T-helper 2 cell treated with Interferon-gamma antibody and Interleukin-4, amounts not matched to agents 100 ng/mL and 5 ng/mL, for 36 hours (primary cell): ENCODE data around the gene LPGAT1. TPM values are rescaled to one million over a fixed set of nuclear protein-coding genes. Genes with fewer than 3 reads are reported as not detected.
"Not testable (repeated sequence)": the region's sequence is repeated elsewhere in the genome, so short reads cannot be mapped to it uniquely, and the experiment has no call there.

ENCODE experiments used
- intact Hi-C: fragments of 100-400 bp; cut with micrococcal nuclease; formaldehyde crosslinking; loops from one replicate; pipeline ENCODE4 v1.15.1; 2023
- total RNA-seq: library from RNA; stranded (reverse); gene quantifications from 2 replicates; pipeline ENCODE4 v1.2.3, GENCODE V29; 2022

The LPGAT1 gene
- total RNA-seq, 1 donor from 2014 or later, result 83.6 TPM

GRCh38 chr1:211736351-211736915 lies 94.1 kb downstream of the LPGAT1 start:
- intact Hi-C loops, result no loop called here

DNA sequence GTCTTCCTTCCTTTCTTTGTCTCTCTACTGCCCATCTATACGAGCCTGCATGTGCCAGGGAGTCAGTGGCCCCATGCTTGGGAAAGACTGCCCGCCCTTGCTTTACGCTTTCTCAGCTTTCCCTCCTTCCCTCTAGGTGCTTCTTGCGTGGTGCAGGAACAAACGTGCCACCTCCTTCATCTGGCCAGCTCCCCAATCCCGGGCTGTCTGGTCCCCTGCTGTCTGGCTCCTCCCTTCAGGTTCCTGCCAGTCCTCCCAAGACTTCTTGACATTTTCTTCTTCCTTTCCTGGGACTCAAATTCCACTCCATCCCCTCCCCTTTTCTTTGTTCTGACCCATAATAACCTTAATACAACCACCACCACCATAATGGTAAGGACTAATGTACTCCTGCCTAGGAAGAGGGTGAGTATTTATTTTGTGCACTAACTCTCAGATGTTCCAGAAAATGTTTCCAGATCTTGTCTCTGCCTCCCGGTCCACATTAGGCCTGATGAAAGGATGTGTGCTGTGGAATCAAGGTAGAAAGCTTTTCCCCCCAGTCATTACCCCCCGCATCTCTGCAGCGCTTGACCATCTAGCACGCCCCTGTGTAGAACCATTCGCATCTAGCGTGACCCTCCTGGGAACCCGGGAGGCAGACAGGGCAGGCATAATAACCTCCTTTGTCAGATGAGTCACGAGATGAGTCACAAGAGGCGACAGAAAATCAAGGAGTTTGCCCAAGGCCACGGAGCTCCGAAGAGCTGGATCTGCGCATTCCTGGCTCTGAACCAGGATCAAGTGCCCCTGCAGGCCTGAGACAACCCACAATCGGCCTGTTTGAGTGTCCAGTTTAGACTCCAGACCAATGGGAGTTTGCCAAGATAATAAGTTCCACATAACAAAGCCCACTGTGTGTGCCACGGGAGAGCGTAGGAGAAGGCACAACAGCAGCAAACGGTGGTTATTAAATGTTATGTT lies 95.1 kb downstream of the LPGAT1 start:
- intact Hi-C loops, result no loop called here

- intact Hi-C loops, result no loop called here
These were observed 95.8 kb downstream of the LPGAT1 start for GRCh38 chr1:211734791-211735190.

DNA sequence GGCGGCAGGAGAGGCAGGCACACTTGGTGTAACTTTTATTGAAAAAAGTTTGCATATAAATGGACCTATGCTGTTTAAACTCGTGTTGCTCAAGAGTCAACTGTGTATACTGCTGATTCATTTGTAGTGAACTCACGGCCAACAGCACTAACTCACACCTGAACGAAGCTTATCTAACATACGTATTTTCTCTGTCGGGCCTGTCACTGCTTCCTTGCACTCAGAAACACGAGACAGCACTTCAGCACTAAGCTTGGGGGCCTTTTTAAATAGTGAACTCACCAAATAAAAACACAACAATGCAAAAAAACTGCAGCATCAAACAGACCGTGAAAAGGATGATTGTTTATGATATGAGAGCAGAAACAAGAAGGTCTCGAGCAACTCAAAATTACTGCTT lies 96.2 kb downstream of the LPGAT1 start:
- intact Hi-C loops, result no loop called here

DNA sequence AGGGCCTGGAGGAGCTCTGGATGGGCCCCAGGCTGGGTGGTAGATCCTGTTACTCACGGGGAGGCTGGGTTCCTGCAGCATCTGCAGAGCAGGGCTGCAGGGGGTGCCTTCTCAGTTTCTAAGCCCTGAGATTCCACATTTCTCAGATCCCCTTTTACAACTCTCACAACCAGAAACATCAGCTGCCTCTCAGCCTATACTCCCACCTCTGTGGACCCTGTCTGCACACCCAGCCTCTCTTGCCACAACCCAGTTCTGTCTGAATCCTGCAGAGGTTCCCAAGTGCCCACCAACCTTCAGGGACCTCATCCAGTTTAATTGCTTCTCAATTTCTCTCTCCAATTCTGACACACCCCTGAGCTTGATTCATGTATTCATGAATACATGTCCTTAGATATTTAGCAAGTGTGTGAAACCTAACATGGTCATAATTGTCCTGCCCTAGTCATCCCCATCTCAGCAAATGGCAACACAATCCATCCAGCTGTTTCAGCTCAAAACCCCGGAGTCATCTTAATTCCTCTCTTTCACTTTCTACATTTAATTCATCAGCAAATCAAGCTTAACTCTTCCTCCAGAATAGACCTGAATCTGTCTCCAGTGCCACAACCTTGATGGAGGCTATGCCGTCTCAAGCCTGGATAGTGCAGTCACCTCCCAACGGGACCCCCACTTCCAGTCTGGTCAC lies 98.1 kb downstream of the LPGAT1 start:
- intact Hi-C loops, result no loop called here

DNA sequence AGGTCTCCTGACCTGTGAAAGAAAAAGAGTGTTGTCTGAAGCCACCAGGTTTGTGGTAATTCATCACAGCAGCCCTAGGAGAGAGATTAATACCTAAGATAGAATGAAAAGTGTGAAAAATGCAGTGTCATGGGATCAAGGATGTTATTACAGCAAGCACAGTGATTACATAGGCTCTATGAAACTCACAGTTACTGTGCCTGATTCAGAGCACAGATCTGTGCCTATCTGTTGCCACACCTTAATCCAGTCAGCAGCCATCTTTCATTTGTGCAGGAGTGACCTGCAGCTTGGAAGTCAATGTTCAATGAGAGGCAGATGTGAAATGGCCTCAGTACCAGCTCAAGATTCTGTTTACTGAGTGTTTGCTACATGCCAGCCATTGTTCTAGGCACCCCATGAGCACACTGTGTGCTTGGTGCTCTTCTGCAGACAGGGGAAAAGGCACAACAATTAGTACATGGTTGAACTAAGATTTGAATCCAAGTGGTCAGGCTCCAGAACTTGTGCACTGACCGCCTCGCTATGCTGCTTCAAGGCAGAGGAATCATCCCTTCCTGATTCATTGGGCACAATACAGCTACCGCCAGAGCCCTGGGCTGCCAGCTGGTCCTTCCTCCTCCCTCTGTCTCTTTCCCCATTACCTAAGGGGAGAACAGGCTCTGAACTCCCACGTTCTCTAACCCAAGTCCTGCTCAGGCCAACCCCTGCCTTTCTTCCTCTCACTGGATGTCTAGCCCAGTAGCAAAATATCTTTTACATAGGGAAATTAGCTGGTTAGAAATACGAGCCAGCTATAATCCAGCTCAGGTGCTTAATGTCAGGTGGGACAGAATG lies 98.9 kb downstream of the LPGAT1 start:
- intact Hi-C loops, result no loop called here

GRCh38 chr1:211730347-211730746 lies 100.2 kb downstream of the LPGAT1 start:
- intact Hi-C loops, result no loop called here

GRCh38 chr1:211729238-211729637 lies 101.3 kb downstream of the LPGAT1 start:
- intact Hi-C loops, result no loop called here

DNA sequence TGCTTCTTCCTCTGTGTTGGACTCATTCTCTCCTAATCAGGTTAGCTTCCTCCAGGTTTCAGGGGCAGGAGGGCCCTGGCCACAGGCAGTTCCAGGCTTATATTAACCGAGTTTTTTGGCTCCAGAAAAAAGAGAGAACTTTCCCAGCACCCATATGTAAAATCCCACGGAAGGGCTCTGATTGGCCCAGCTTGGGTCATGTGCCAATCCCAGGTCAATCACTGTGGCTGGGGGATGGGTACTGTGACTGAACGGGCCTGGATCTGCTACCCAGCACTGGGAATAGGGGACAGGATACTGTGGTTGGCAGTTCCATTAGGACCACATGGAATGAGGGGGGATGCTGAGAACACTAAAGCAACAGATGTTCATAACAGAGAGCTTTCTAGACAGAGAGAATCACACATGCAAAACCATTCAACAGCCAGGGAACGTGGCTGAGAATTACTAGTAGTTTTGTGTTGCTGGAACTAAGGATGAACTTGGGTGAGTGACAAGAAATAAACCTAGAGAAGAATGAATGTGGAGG lies 104.0 kb downstream of the LPGAT1 start:
- intact Hi-C loops, result no loop called here

DNA sequence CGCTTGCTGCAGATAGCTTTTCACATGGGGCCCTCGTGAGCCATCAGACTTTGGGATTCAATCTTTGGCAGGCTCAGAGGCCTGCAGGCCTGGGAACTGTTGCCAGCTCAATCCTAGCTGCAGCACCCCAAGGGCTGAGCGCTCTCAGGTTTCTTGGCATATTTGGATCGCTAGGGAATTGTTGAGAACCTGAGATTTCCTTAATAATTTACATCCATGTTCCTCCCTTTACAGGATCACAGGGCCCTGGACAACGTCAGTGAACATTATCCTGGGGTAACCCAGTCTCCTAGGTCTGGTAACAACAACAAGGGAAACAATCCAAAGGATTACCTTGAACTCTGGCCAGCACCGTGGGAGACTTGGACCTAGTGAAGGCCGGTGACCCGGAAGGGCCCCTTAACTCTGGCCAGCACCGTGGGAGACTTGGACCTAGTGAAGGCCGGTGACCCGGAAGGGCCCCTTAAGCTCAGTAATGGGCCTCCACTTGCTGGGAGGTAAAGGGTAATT lies 105.8 kb downstream of the LPGAT1 start:
- intact Hi-C loops, result no loop called here

- intact Hi-C loops, result no loop called here
These were observed 107.3 kb downstream of the LPGAT1 start for GRCh38 chr1:211723273-211723672.

DNA sequence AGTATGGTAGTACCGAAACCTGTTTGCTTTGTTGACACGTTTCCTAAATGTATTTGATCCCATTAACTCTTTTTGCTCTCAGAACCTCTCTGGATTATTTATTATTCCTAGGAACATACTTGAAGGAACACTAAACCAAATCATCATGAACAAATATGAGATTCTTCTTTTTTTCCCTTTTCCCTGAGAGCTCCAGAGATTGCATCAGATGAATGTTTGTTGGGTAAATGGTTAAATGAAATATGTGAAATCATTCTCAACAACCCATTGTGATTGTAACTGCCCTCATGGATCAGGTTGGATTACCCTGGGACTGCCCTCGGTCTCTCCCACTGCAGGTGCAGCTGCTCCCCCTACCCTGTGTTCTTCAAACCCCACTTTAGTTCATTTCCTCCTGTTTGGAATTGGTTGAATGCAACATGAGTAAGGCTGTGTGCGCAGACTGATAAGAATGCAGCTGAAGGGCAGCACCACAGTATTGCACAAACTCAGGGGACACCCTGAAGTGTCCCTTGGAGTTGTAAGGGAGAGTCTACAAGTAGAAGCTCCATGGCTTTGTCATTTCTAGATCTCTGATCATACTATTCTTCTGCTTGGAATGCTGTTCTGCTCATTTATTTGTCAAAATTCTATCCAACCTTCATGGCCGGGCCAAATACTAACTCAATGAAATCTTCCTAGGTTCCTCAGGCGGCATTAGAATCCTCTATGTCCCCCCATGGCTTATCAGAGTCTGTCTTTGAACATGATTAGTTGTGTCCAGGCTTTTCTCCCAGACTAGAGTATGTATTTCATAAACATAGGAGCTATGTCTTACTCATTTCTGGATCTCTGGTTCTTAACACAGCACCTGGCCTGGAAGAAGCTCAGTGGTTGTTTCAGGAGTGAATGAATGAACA lies 108.0 kb downstream of the LPGAT1 start:
- intact Hi-C loops, result no loop called here

GRCh38 chr1:211716555-211716954 lies 114.0 kb downstream of the LPGAT1 start:
- intact Hi-C loops, result not testable (repeated sequence)

GRCh38 chr1:211715971-211716370 lies 114.6 kb downstream of the LPGAT1 start:
- intact Hi-C loops, result no loop called here

GRCh38 chr1:211714154-211714553 lies 116.4 kb downstream of the LPGAT1 start:
- intact Hi-C loops, result no loop called here

GRCh38 chr1:211713231-211713630 lies 117.3 kb downstream of the LPGAT1 start:
- intact Hi-C loops, result no loop called here

DNA sequence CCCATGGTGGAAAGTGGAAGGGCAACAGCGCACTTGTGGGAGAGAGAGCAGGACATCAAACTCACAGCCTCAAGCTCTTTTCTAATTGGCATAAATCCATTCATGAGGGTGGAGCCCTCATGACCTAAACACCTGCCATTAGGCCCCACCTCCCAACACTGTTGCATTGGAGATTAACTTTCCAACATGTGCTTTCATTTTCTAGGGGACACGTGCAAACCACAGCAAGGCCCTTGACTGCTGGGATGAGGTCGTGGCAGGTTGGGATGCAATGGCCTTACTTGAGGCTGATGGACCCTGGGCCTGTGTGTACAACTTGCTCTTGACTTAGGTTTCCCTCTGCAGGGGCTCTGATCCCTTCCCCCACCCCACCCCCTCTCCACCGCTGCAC lies 119.3 kb downstream of the LPGAT1 start:
- intact Hi-C loops, result no loop called here

DNA sequence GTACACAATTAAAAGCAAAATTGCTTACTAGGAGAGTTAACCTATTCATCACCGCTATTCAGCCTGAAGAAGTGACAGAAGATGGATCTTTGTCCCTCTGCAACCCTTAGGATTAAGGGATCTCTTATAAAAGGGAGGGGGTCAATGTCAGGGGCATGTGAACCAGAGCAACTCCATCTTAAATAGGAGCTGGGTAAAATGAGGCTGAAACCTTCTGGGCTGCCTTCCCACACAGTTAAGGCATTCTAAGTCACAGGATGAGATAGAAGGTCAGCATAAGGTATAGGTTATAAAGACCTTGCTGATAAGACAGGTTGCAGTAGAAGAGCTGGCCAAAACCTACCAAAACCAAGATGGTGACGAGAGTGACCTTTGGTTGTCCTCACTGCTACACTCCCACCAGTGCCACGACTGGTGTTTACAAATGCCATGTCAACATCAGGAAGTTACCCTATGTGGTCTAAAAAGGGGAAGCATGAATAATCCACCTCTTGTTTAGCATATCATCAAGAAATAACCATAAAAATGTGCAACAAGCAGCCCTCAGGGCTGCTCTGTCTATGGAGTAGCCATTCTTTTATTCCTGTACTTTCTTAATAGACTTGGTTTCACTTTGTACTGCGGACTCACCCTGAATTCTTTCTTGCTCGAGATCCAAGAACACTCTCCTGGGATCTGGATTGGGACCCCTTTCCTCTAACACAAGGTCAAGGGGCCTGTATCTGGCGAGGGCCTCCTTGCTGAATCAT lies 119.8 kb downstream of the LPGAT1 start:
- intact Hi-C loops, result no loop called here

DNA sequence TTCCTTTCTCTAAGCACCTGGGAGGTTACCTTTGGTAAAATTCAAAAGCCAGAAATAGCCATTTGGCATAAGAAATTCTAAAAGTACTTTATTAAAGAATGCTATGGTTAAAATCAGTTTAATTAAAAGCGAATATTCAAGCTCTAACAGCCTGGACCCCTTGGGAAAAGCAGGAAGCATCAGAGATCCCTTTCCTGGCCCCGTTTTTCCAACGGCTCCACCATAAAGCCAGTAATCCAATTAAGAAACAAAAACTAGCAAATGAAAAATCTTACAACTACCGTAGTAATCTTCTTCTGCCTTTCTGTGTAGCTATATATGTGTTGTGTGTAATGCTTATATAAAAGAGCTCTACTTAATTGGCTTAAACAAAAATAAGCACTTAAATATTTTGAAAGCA lies 121.6 kb downstream of the LPGAT1 start:
- intact Hi-C loops, result no loop called here
